Measurements from ENCODE around the gene ANKRD22. TPM values are rescaled to one million over a fixed set of nuclear protein-coding genes. Genes with fewer than 3 reads are reported as not detected.
"Not testable (repeated sequence)": the region's sequence is repeated elsewhere in the genome, so short reads cannot be mapped to it uniquely, and the experiment has no call there.

ANKRD22 gene
- total and polyA plus RNA-seq, 4 donors, result 0.18 to 1.8 (median 0.25) TPM

- Histone ChIP-seq H3K9me3 (ENCODE audit: control insufficient read depth, low read length) (no peaks in the 10 kb centered on the region), H3K27ac (ENCODE audit: low read depth in 1 of 2, low read length in 2 of 2) (no peak overlapping the region), H3K4me1 (ENCODE audit: control insufficient read depth in 1 of 2, insufficient read depth in 2 of 2, low read length in 2 of 2) (no peaks in the 10 kb centered on the region), H3K27me3 (ENCODE audit: control insufficient read depth in 1 of 2, insufficient read depth in 2 of 2, low read length in 1 of 2) (no peaks in the 10 kb centered on the region), H3K36me3 (ENCODE audit: control insufficient read depth in 1 of 2, insufficient read depth in 2 of 2, low read length in 1 of 2) (no peaks in the 10 kb centered on the region), H3K4me3 (ENCODE audit: low read length in 2 of 2) (no peak overlapping the region)
- DNase-seq, result no peak
- WGBS, 2 donors, result 89 to 90% methylated on average over 4 of the region's 4 CpGs
- no peak for ATAC-seq (ENCODE audit: low FRiP score)
- intact Hi-C loops (cut with DNase I), result no loop called here
Measured at GRCh38 chr10:88890681-88891381, 39.2 kb upstream of the ANKRD22 start.

GRCh38 chr10:88889559-88890337 is 38.1 kb upstream of the ANKRD22 start:
- H3K4me3 ChIP-seq (ENCODE audit: low read length in 2 of 2), result no peak overlapping the region
- no peaks in the 10 kb centered on the region for H3K4me1 ChIP-seq (ENCODE audit: control insufficient read depth in 1 of 2, insufficient read depth in 2 of 2, low read length in 2 of 2)
- H3K36me3 ChIP-seq (ENCODE audit: control insufficient read depth in 1 of 2, insufficient read depth in 2 of 2, low read length in 1 of 2), result no peaks in the 10 kb centered on the region
- ATAC-seq (ENCODE audit: low FRiP score) (no peak), DNase-seq (no peak)
- H3K9me3 ChIP-seq (ENCODE audit: control insufficient read depth, low read length), result no peaks in the 10 kb centered on the region
- intact Hi-C loops (cut with DNase I), result no loop called here
- H3K27me3 ChIP-seq (ENCODE audit: control insufficient read depth in 1 of 2, insufficient read depth in 2 of 2, low read length in 1 of 2), result no peaks in the 10 kb centered on the region
- 91 to 95% methylated on average over 1 of the region's 1 CpG for whole genome bisulfite sequencing, 2 donors
- H3K27ac ChIP-seq (ENCODE audit: low read depth in 1 of 2, low read length in 2 of 2), result no peak overlapping the region

DNA sequence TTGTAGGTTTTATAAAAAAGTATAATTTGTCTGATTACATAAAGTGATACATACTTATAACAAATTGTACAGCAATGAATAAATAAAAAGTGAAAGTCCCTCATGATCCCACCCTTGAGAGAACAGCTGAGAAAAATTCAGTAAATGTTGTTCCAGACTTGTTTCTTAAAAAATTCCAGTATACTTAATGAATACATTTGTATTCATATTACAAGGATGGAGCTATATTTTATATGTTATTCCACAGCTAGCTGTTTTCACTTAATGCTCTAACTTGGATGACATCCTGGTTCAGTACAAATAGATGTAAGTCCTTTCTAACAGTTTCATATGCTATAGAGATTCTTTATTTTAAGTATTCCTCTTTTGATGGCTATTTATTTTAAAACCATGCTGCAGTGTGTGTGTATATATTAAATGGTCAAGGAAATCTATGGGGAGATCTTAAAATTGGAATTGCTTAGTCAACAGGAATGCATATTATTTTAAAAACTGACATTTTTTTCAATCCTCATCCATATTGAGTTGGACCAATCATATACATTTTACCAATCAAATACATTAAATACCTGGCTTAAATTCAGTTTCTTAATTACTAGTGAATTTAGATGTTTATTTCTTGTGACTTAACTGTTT is 37.3 kb upstream of the ANKRD22 start:
- H3K27me3 ChIP-seq (ENCODE audit: control insufficient read depth in 1 of 2, insufficient read depth in 2 of 2, low read length in 1 of 2), result no peaks in the 10 kb centered on the region
- DNase-seq (no peak), ATAC-seq (ENCODE audit: low FRiP score) (no peak)
- no peaks in the 10 kb centered on the region for H3K9me3 ChIP-seq (ENCODE audit: control insufficient read depth, low read length)
- H3K36me3 ChIP-seq (ENCODE audit: control insufficient read depth in 1 of 2, insufficient read depth in 2 of 2, low read length in 1 of 2), result no peaks in the 10 kb centered on the region
- no peak overlapping the region for H3K27ac ChIP-seq (ENCODE audit: low read depth in 1 of 2, low read length in 2 of 2)
- H3K4me1 ChIP-seq (ENCODE audit: control insufficient read depth in 1 of 2, insufficient read depth in 2 of 2, low read length in 2 of 2), result no peaks in the 10 kb centered on the region
- intact Hi-C loops (cut with DNase I), result no loop called here
- H3K4me3 ChIP-seq (ENCODE audit: low read length in 2 of 2), result no peak overlapping the region

DNA sequence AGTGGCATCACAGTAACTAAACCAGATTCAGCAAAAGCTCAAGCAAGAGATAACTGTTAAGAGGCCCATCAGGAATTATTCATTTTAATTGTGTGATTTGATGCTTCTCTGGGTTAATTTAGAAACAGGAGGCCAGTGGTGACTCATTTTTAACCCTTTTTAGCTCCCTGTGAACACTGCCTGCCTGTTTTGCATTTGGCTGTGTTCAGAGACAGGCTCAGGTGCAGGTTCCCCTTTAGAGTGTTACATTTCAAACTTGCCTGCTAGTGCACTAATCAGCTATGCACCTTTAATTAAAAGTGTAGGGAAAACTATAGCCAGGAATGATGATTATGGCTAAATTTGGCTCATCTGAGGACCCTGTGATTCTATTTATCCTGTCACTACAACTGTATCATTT is 34.9 kb upstream of the ANKRD22 start:
- intact Hi-C loops (cut with DNase I), result no loop called here
- Histone ChIP-seq H3K4me3 (ENCODE audit: low read length in 2 of 2) (no peak overlapping the region), H3K27me3 (ENCODE audit: control insufficient read depth in 1 of 2, insufficient read depth in 2 of 2, low read length in 1 of 2) (no peaks in the 10 kb centered on the region), H3K36me3 (ENCODE audit: control insufficient read depth in 1 of 2, insufficient read depth in 2 of 2, low read length in 1 of 2) (no peaks in the 10 kb centered on the region), H3K27ac (ENCODE audit: low read depth in 1 of 2, low read length in 2 of 2) (no peak overlapping the region), H3K9me3 (ENCODE audit: control insufficient read depth, low read length) (no peaks in the 10 kb centered on the region), H3K4me1 (ENCODE audit: control insufficient read depth in 1 of 2, insufficient read depth in 2 of 2, low read length in 2 of 2) (no peaks in the 10 kb centered on the region)
- ATAC-seq (ENCODE audit: low FRiP score), result no peak
- DNase-seq, result no peak

- Histone ChIP-seq H3K27ac (ENCODE audit: low read depth in 1 of 2, low read length in 2 of 2) (no peak overlapping the region), H3K27me3 (ENCODE audit: control insufficient read depth in 1 of 2, insufficient read depth in 2 of 2, low read length in 1 of 2) (no peaks in the 10 kb centered on the region), H3K36me3 (ENCODE audit: control insufficient read depth in 1 of 2, insufficient read depth in 2 of 2, low read length in 1 of 2) (no peaks in the 10 kb centered on the region), H3K4me1 (ENCODE audit: control insufficient read depth in 1 of 2, insufficient read depth in 2 of 2, low read length in 2 of 2) (no peaks in the 10 kb centered on the region), H3K4me3 (ENCODE audit: low read length in 2 of 2) (no peak overlapping the region), H3K9me3 (ENCODE audit: control insufficient read depth, low read length) (no peaks in the 10 kb centered on the region)
- intact Hi-C loops (cut with DNase I), result loop anchor here in 1 of 2 donors (5.0 kb wide), 1 partner anchor 104 kb away; no protein-coding TSS in a partner anchor
- no peak for ATAC-seq (ENCODE audit: low FRiP score)
- no peak for DNase-seq
- 58 to 59% methylated on average over 2 of the region's 2 CpGs for WGBS, 2 donors
Measured at GRCh38 chr10:88883448-88883809, 31.8 kb upstream of the ANKRD22 start.

DNA sequence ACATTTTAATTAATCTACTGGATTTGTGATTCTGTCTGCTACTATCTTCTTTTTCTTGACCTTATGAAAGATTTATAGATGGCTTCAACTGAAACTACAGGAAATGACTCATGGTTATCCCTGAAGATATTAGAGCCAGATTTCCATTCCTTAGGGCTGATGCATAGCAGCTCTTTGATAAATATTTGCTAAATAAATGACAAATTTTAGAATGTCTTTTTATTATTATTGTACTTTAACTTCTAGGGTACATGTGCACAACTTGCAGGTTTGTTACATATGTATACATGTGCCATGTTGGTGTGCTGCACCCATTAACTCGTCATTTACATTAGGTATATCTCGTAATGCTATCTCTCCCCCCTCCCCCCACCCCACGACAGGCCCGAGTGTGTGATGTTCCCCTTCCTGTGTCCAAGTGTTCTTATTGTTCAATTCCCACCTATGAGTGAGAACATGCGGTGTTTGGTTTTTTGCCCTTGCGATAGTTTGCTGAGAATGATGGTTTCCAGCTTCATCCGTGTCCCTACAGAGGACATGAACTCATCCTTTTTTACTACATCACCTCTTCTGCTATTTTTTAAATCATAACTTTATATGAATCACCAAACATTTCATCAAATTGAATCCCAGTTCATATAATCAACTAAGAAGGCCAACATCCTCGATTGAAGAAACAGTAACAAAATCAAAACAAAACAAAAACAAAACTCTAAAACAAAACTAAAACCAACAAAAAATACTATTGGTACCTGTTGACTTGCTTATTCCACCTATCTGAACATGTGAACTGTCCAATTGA is 31.2 kb upstream of the ANKRD22 start:
- H3K27ac ChIP-seq (ENCODE audit: low read depth in 1 of 2, low read length in 2 of 2); H3K4me3 ChIP-seq (ENCODE audit: low read length in 2 of 2): not testable (repeated sequence)

GRCh38 chr10:88881922-88882645 is 30.4 kb upstream of the ANKRD22 start:
- intact Hi-C loops (cut with DNase I), result loop anchor here in 1 of 2 donors (5.0 kb wide), 1 partner anchor 105 kb away; no protein-coding TSS in a partner anchor
- Histone ChIP-seq H3K27ac (ENCODE audit: low read depth in 1 of 2, low read length in 2 of 2) (no peak overlapping the region), H3K27me3 (ENCODE audit: control insufficient read depth in 1 of 2, insufficient read depth in 2 of 2, low read length in 1 of 2) (no peaks in the 10 kb centered on the region), H3K4me3 (ENCODE audit: low read length in 2 of 2) (no peak overlapping the region), H3K9me3 (ENCODE audit: control insufficient read depth, low read length) (no peaks in the 10 kb centered on the region), H3K36me3 (ENCODE audit: control insufficient read depth in 1 of 2, insufficient read depth in 2 of 2, low read length in 1 of 2) (no peaks in the 10 kb centered on the region), H3K4me1 (ENCODE audit: control insufficient read depth in 1 of 2, insufficient read depth in 2 of 2, low read length in 2 of 2) (no peaks in the 10 kb centered on the region)
- WGBS, 2 donors, result 66 to 74% methylated on average over 5 of the region's 5 CpGs
- DNase-seq (no peak), ATAC-seq (ENCODE audit: low FRiP score) (no peak)

More for the DNA sequence above, 31.2 kb upstream of the ANKRD22 start:
- WGBS, 2 donors, result 73 to 76% methylated on average over 8 of the region's 8 CpGs
- H3K4me1 ChIP-seq (ENCODE audit: control insufficient read depth in 1 of 2, insufficient read depth in 2 of 2, low read length in 2 of 2); DNase-seq; H3K36me3 ChIP-seq (ENCODE audit: control insufficient read depth in 1 of 2, insufficient read depth in 2 of 2, low read length in 1 of 2); ATAC-seq (ENCODE audit: low FRiP score); H3K27me3 ChIP-seq (ENCODE audit: control insufficient read depth in 1 of 2, insufficient read depth in 2 of 2, low read length in 1 of 2); H3K9me3 ChIP-seq (ENCODE audit: control insufficient read depth, low read length): not testable (repeated sequence)
- intact Hi-C loops (cut with DNase I), result loop anchor here in 1 of 2 donors (5.0 kb wide), 1 partner anchor 104 kb away; no protein-coding TSS in a partner anchor

- no peaks in the 10 kb centered on the region for H3K27me3 ChIP-seq (ENCODE audit: control insufficient read depth in 1 of 2, insufficient read depth in 2 of 2, low read length in 1 of 2)
- no peak overlapping the region for H3K27ac ChIP-seq (ENCODE audit: low read depth in 1 of 2, low read length in 2 of 2)
- no peak overlapping the region for H3K4me3 ChIP-seq (ENCODE audit: low read length in 2 of 2)
- WGBS, 2 donors, result 85 to 88% methylated on average over 6 of the region's 6 CpGs
- no peaks in the 10 kb centered on the region for H3K36me3 ChIP-seq (ENCODE audit: control insufficient read depth in 1 of 2, insufficient read depth in 2 of 2, low read length in 1 of 2)
- no peak for DNase-seq
- intact Hi-C loops (cut with DNase I), result loop anchor here in 1 of 2 donors (5.0 kb wide), 1 partner anchor 106 kb away; no protein-coding TSS in a partner anchor
- no peaks in the 10 kb centered on the region for H3K9me3 ChIP-seq (ENCODE audit: control insufficient read depth, low read length)
- no peak for ATAC-seq (ENCODE audit: low FRiP score)
- H3K4me1 ChIP-seq (ENCODE audit: control insufficient read depth in 1 of 2, insufficient read depth in 2 of 2, low read length in 2 of 2), result no peaks in the 10 kb centered on the region
Measured at GRCh38 chr10:88881320-88881719, 29.7 kb upstream of the ANKRD22 start.
